HepG2 (cell line): ENCODE measurements around the gene PELI1. TPM values are rescaled to one million over a fixed set of nuclear protein-coding genes. Genes with fewer than 3 reads are reported as not detected.
A peak's percentile ranks its signal among the peaks of the same experiment; 100 is the strongest.

ENCODE experiments used
- ARHGAP35 ChIP-seq: sonication (generic); formaldehyde crosslinking; IDR thresholded peaks from 2 replicates; pipeline ENCODE4 v1.9.0; 2022; ENCODE audit warnings: mild to moderate bottlenecking, inconsistent platforms, moderate library complexity, missing genetic modification reagents, borderline replicate concordance
- ASH2L ChIP-seq: fragments of 300-600, 200-600 bp; sonication (generic); IDR thresholded peaks from 2 replicates; pipeline ENCODE4 v1.7.0; 2017; ENCODE audit warnings: low read depth, mild to moderate bottlenecking, moderate library complexity, mixed read lengths, low read length; ENCODE audit not compliant: insufficient read length
- BCL6 ChIP-seq: IDR thresholded peaks from 2 replicates; pipeline ENCODE4 v1.6.1; 2016; ENCODE audit warnings: missing genetic modification reagents, missing compliant biosample characterization
- FOXK1 ChIP-seq: sonication (generic); formaldehyde crosslinking; IDR thresholded peaks from 2 replicates; pipeline ENCODE4 v1.4.0; 2020; ENCODE audit warnings: low read depth, missing genetic modification reagents, borderline replicate concordance
- MIER3 ChIP-seq: IDR thresholded peaks from 2 replicates; pipeline ENCODE4 v1.6.1; 2016; ENCODE audit warnings: missing compliant biosample characterization, borderline replicate concordance
- MNT ChIP-seq: fragments of 450-650 bp; IDR thresholded peaks from 2 replicates; pipeline ENCODE4 v1.6.1; 2016
- NFIC ChIP-seq: IDR thresholded peaks from 2 replicates; pipeline ENCODE4 v1.6.1; 2012; ENCODE audit warnings: mild to moderate bottlenecking, low read length, inconsistent platforms
- PRMT3 ChIP-seq: sonication (generic); formaldehyde crosslinking; IDR thresholded peaks from 2 replicates; pipeline ENCODE4 v1.8.1; 2022; ENCODE audit warnings: low read depth, mild to moderate bottlenecking, moderate library complexity, missing genetic modification reagents, borderline replicate concordance
- PRPF4 ChIP-seq: fragments of 200-400 bp; formaldehyde crosslinking; IDR thresholded peaks from 2 replicates; pipeline ENCODE4 v1.6.1; 2016; ENCODE audit warnings: low read length, low read depth; ENCODE audit not compliant: poor library complexity, severe bottlenecking
- STAT6 ChIP-seq: sonication (generic); formaldehyde crosslinking; IDR thresholded peaks from 2 replicates; pipeline ENCODE4 v1.4.0; 2020; ENCODE audit warnings: missing genetic modification reagents, mild to moderate bottlenecking, borderline replicate concordance
- ZNF143 ChIP-seq: sonication (generic); formaldehyde crosslinking; IDR thresholded peaks from 2 replicates; pipeline ENCODE4 v1.4.0; 2020; ENCODE audit warnings: missing genetic modification reagents
- ZNF558 ChIP-seq: sonication (generic); formaldehyde crosslinking; IDR thresholded peaks from 2 replicates; pipeline ENCODE4 v1.9.0; 2022; ENCODE audit warnings: mild to moderate bottlenecking, missing genetic modification reagents, borderline replicate concordance
- ZNF773 ChIP-seq: sonication (generic); formaldehyde crosslinking; IDR thresholded peaks from 2 replicates; pipeline ENCODE4 v1.4.0; 2020; ENCODE audit warnings: missing genetic modification reagents, borderline replicate concordance
- ZNF879 ChIP-seq: sonication (generic); formaldehyde crosslinking; IDR thresholded peaks from 2 replicates; pipeline ENCODE4 v1.8.1; 2023; ENCODE audit warnings: missing genetic modification reagents
- polyA plus RNA-seq, 8 experiments: library from polyadenylated mRNA; depleted of rRNA in 3 of 8; stranded (reverse) in 7 of 8; unstranded in 1 of 8; fragments of >200 nt; fragmentation: Illumina TruSeq in 4 of 8; extraction: Trizol in 4 of 8; gene quantifications; 2 replicates each; pipeline versions ENCODE4 v1.2.1 to v1.2.3, GENCODE V29; 2011 to 2016; ENCODE audit warnings: low read depth in 4 of 8, missing spikeins in 1 of 8, mixed read lengths in 1 of 8; ENCODE audit not compliant: insufficient read depth in 1 of 8
- total RNA-seq, 5 experiments: library from RNA; depleted of rRNA; stranded (reverse); fragments of >200 nt; fragmentation: Illumina TruSeq; extraction: Trizol; gene quantifications; 2 replicates each; pipeline ENCODE4 v1.2.3, GENCODE V29; 2016; ENCODE audit warnings: low read depth in 1 of 5
- TF ChIP-seq, protein P1 (sequence below): sonication (generic); formaldehyde crosslinking; IDR thresholded peaks from 2 replicates; pipeline ENCODE4 v1.4.0; 2020; ENCODE audit warnings: missing genetic modification reagents
- TF ChIP-seq, protein P2 (sequence below): sonication (generic); formaldehyde crosslinking; IDR thresholded peaks from 2 replicates; pipeline ENCODE4 v1.4.0; 2020; ENCODE audit warnings: mild to moderate bottlenecking, missing genetic modification reagents

PELI1 gene
- total and polyA plus RNA-seq, 2 of the 13 experiments (the other 11 are each of a cell fraction or from before 2014, with no cell fraction given) = 12.5 to 16.2 TPM

- TF ChIP-seq, protein P1, sequence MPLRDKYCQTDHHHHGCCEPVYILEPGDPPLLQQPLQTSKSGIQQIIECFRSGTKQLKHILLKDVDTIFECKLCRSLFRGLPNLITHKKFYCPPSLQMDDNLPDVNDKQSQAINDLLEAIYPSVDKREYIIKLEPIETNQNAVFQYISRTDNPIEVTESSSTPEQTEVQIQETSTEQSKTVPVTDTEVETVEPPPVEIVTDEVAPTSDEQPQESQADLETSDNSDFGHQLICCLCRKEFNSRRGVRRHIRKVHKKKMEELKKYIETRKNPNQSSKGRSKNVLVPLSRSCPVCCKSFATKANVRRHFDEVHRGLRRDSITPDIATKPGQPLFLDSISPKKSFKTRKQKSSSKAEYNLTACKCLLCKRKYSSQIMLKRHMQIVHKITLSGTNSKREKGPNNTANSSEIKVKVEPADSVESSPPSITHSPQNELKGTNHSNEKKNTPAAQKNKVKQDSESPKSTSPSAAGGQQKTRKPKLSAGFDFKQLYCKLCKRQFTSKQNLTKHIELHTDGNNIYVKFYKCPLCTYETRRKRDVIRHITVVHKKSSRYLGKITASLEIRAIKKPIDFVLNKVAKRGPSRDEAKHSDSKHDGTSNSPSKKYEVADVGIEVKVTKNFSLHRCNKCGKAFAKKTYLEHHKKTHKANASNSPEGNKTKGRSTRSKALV (CRISPR knock-in tag) = 0 out of 2 replicates have a peak, but pooled peaks have one; percentile 59
- TF ChIP-seq ZNF879 (CRISPR knock-in tag) (peak; percentile 92; the same call in 1 of the 2 replicates), ZNF143 (CRISPR knock-in tag) (peak; percentile 93), STAT6 (CRISPR knock-in tag) (no peak), FOXK1 (CRISPR knock-in tag) (peak; percentile 68; the same call in 1 of the 2 replicates), ASH2L (peak; percentile 97), ARHGAP35 (CRISPR knock-in tag) (peak; percentile 16; the same call in 1 of the 2 replicates), MIER3 (peak; percentile 73; the same call in 1 of the 2 replicates), ZNF558 (CRISPR knock-in tag) (no peak; the same call in 1 of the 2 replicates), ZNF773 (CRISPR knock-in tag) (no peak), PRMT3 (no peak), PRPF4 (no peak), MNT (peak; percentile 53; the same call in 1 of the 2 replicates), BCL6 (peak; percentile 64), NFIC (no peak)
- TF ChIP-seq, protein P2, sequence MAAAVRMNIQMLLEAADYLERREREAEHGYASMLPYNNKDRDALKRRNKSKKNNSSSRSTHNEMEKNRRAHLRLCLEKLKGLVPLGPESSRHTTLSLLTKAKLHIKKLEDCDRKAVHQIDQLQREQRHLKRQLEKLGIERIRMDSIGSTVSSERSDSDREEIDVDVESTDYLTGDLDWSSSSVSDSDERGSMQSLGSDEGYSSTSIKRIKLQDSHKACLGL (CRISPR knock-in tag) = peak; percentile 54; the same call in 1 of the 2 replicates
Observed at GRCh38 chr2:64144057-64145013, at the start of gene PELI1 (continued).
